ENCODE data around the gene DNHD1. TPM values are rescaled to one million over a fixed set of nuclear protein-coding genes. Genes with fewer than 3 reads are reported as not detected.

DNHD1 gene
- total and polyA plus RNA-seq, 2 of the 4 experiments (the other 2 are of a cell fraction) = 1.8 to 3.6 TPM

- no peak for TF ChIP-seq FOS (IDR thresholded peaks at IDR 0.05; ENCODE audit: low read depth, low read length)
- no peak for TF ChIP-seq SMC3 (IDR thresholded peaks at IDR 0.05; ENCODE audit: low read depth, low read length)
- TF ChIP-seq CEBPB (IDR thresholded peaks at IDR 0.05; ENCODE audit: low read depth, low read length) = no peak
- TF ChIP-seq MXI1 (IDR thresholded peaks at IDR 0.05; ENCODE audit: borderline replicate concordance, low read depth, low read length) = no peak
- TF ChIP-seq NFE2L2 (IDR thresholded peaks at IDR 0.05; ENCODE audit: low read depth, low read length) = no peak
- no peak for TF ChIP-seq CTCF (conservative IDR thresholded peaks at IDR 0.05; ENCODE audit: low read depth, low read length)
- no peak for TF ChIP-seq RAD21 (IDR thresholded peaks at IDR 0.05; ENCODE audit: low read length)
- no peak for TF ChIP-seq BHLHE40 (IDR thresholded peaks at IDR 0.05; ENCODE audit: low read depth, low read length)
- no peak for TF ChIP-seq USF2 (IDR thresholded peaks at IDR 0.05; ENCODE audit: low read depth, low read length)
- TF ChIP-seq ELK1 (IDR thresholded peaks at IDR 0.05; ENCODE audit: borderline replicate concordance, low read depth, low read length) = no peak
- TF ChIP-seq RCOR1 (IDR thresholded peaks at IDR 0.05; ENCODE audit: insufficient replicate concordance, low read length) = no peak
- no peak for TF ChIP-seq MAZ (IDR thresholded peaks at IDR 0.05; ENCODE audit: borderline replicate concordance, low read depth, low read length)
- TF ChIP-seq MAFK (IDR thresholded peaks at IDR 0.05; ENCODE audit: low read depth, low read length) = no peak
- no peak for TF ChIP-seq POLR2A (IDR thresholded peaks at IDR 0.05; ENCODE audit: low read depth, low read length)
- TF ChIP-seq RFX5 (IDR thresholded peaks at IDR 0.05; ENCODE audit: low read depth, low read length) = no peak
- no peak for TF ChIP-seq CHD1 (IDR thresholded peaks at IDR 0.05; ENCODE audit: low read depth, low read length)
- Histone ChIP-seq H3K79me1 (ENCODE audit: low read depth in 1 of 2, low read length in 2 of 2) (peaks cover 16 to 74% of the 10 kb centered on the region in 2 experiments), H3K23ac (ENCODE audit: low read depth, low read length) (no peak overlapping the region), H3K9me3 (ENCODE audit: control insufficient read depth, insufficient read depth, low read length) (no peaks in the 10 kb centered on the region), H3K27me3 (ENCODE audit: control insufficient read depth, insufficient read depth, low read length) (no peaks in the 10 kb centered on the region), H4K91ac (ENCODE audit: insufficient read depth, low read depth, low read length) (no peak overlapping the region), H3K27ac (ENCODE audit: insufficient read depth, low read length) (no peak overlapping the region), H2BK5ac (ENCODE audit: low read depth, low read length, poor library complexity, severe bottlenecking) (no peak overlapping the region), H3K4ac (ENCODE audit: low read depth, low read length) (no peak overlapping the region), H4K5ac (ENCODE audit: low read depth, low read length) (no peak overlapping the region), H3K56ac (ENCODE audit: extremely low read depth, insufficient read depth, low read length) (no peak overlapping the region), H4K20me1 (ENCODE audit: insufficient read depth, low read length) (peaks cover 12% of the 10 kb centered on the region), H3K9ac (ENCODE audit: low read depth, low read length) (no peak overlapping the region), H3K18ac (ENCODE audit: low read depth, low read length) (no peak overlapping the region), H3K4me2 (ENCODE audit: low read depth, low read length) (no peak overlapping the region), H3K36me3 (ENCODE audit: control insufficient read depth, insufficient read depth, low read length) (peaks cover 39% of the 10 kb centered on the region), H2BK15ac (ENCODE audit: low read depth, low read length) (no peak overlapping the region), H4K8ac (ENCODE audit: low read depth in 2 of 2, low read length in 2 of 2) (no peak overlapping the region), H2AK5ac (ENCODE audit: low read depth, low read length) (no peak overlapping the region), H3K14ac (replicated peaks; ENCODE audit: low read depth, low read length) (no peak overlapping the region), H2AK9ac (replicated peaks; ENCODE audit: low read depth, low read length, poor library complexity) (peak overlapping the region; percentile 20), H2AFZ (replicated peaks; ENCODE audit: low read length, poor library complexity) (no peak overlapping the region), H3K4me1 (ENCODE audit: control insufficient read depth, insufficient read depth, low read length) (peaks cover 16% of the 10 kb centered on the region), H3K4me3 (ENCODE audit: insufficient read depth, low read depth, low read length) (no peak overlapping the region), H2BK20ac (ENCODE audit: low read depth, low read length) (no peak overlapping the region), H2BK120ac (ENCODE audit: low read depth, low read length) (no peak overlapping the region), H3K9me1 (ENCODE audit: insufficient read depth, low read length) (peaks cover 20% of the 10 kb centered on the region)
- CTCF ChIA-PET = no interaction called here
- POLR2A ChIA-PET (ENCODE audit: unreplicated experiment) = no interaction called here
- intact Hi-C loops (cut with micrococcal nuclease) = loop anchor here (5.0 kb wide), 1 partner anchor 142 kb away; no protein-coding TSS in a partner anchor
- in situ Hi-C loops (cut with MboI; ENCODE audit: low sequenced_read_pairs) = loop anchor here (5.0 kb wide), 1 partner anchor 67 kb away; the partner anchor contains the start of gene MRPL17
- no TSS peak for BruUV-seq (replicated peaks)
- dilution Hi-C loops (cut with HindIII; ENCODE audit: low sequenced_read_pairs, unreplicated experiment) = no loop called here
- DNase-seq (no peak), ATAC-seq (ENCODE audit: low read depth) (no peak)
- 100% methylated on average over 3 of the region's 5 CpGs; no CpG with 5 or more reads in 1 of the 2 experiments for WGBS, 2 experiments (ENCODE audit: extremely low coverage in 2 of 2, insufficient read length in 1 of 2)
These were observed 118.0 kb downstream of the DNHD1 start for GRCh38 chr11:6615046-6615445.
